ENCODE data around the gene CHD3.

The CHD3 gene

GRCh38 chr17:7846063-7846735 is 42.4 kb upstream of the CHD3 start:
- Histone ChIP-seq H3K4me1 (ENCODE audit: insufficient read depth, low read length, poor library complexity, severe bottlenecking) (peaks cover 7% of the 10 kb centered on the region), H3K4me2 (ENCODE audit: low read depth, low read length, poor library complexity, severe bottlenecking) (no peak overlapping the region), H3K79me2 (ENCODE audit: insufficient read depth, low read length) (peaks cover 40% of the 10 kb centered on the region; the same call in 1 of the 2 replicates), H2AFZ (ENCODE audit: low read length) (no peak overlapping the region), H4K20me1 (ENCODE audit: insufficient read depth, low read length, poor library complexity, severe bottlenecking) (peaks cover 56% of the 10 kb centered on the region), H3K27me3 (ENCODE audit: insufficient read depth, low read length, poor library complexity, severe bottlenecking) (no peaks in the 10 kb centered on the region), H3K9ac (ENCODE audit: low read depth, low read length, poor library complexity, severe bottlenecking) (no peak overlapping the region), H3K9me2 (replicated peaks; ENCODE audit: low read depth, low read length) (no peaks in the 10 kb centered on the region), H3K36me3 (ENCODE audit: insufficient read depth, low read length) (peaks cover 49% of the 10 kb centered on the region; the same call in 1 of the 2 replicates), H3K9me3 (ENCODE audit: insufficient read depth, low read depth, low read length) (no peaks in the 10 kb centered on the region), H3K4me3 (ENCODE audit: low read length, poor library complexity, severe bottlenecking) (no peak overlapping the region), H3F3A (ENCODE audit: low read depth) (no peaks in the 10 kb centered on the region)
- TF ChIP-seq EZH2phosphoT487 (IDR thresholded peaks at IDR 0.05; ENCODE audit: borderline replicate concordance) (no peak), CTCF (conservative IDR thresholded peaks at IDR 0.05; ENCODE audit: low read length) (no peak)

GRCh38 chr17:7846765-7847661 is 41.6 kb upstream of the CHD3 start:
- Histone ChIP-seq H2AFZ (ENCODE audit: low read length) (no peak overlapping the region), H3K79me2 (ENCODE audit: insufficient read depth, low read length) (peaks cover 36% of the 10 kb centered on the region; the same call in 1 of the 2 replicates), H3K9me3 (ENCODE audit: insufficient read depth, low read depth, low read length) (no peaks in the 10 kb centered on the region), H3F3A (ENCODE audit: low read depth) (no peaks in the 10 kb centered on the region), H3K27me3 (ENCODE audit: insufficient read depth, low read length, poor library complexity, severe bottlenecking) (no peaks in the 10 kb centered on the region), H3K9ac (ENCODE audit: low read depth, low read length, poor library complexity, severe bottlenecking) (no peak overlapping the region), H3K4me1 (ENCODE audit: insufficient read depth, low read length, poor library complexity, severe bottlenecking) (peaks cover 5% of the 10 kb centered on the region), H3K4me3 (ENCODE audit: low read length, poor library complexity, severe bottlenecking) (no peak overlapping the region), H3K4me2 (ENCODE audit: low read depth, low read length, poor library complexity, severe bottlenecking) (no peak overlapping the region), H3K9me2 (replicated peaks; ENCODE audit: low read depth, low read length) (no peaks in the 10 kb centered on the region), H3K36me3 (ENCODE audit: insufficient read depth, low read length) (peaks cover 56% of the 10 kb centered on the region; the same call in 1 of the 2 replicates), H4K20me1 (ENCODE audit: insufficient read depth, low read length, poor library complexity, severe bottlenecking) (peaks cover 55% of the 10 kb centered on the region)
- TF ChIP-seq EZH2phosphoT487 (IDR thresholded peaks at IDR 0.05; ENCODE audit: borderline replicate concordance), result no peak
- no peak for TF ChIP-seq CTCF (conservative IDR thresholded peaks at IDR 0.05; ENCODE audit: low read length)

- H3K4me2 ChIP-seq (ENCODE audit: low read depth, low read length, poor library complexity, severe bottlenecking), result no peak overlapping the region
- H4K20me1 ChIP-seq (ENCODE audit: insufficient read depth, low read length, poor library complexity, severe bottlenecking), result peaks cover 46% of the 10 kb centered on the region
- no peaks in the 10 kb centered on the region for H3K9me2 ChIP-seq (replicated peaks; ENCODE audit: low read depth, low read length)
- H3K4me3 ChIP-seq (ENCODE audit: low read length, poor library complexity, severe bottlenecking), result no peak overlapping the region
- no peaks in the 10 kb centered on the region for H3F3A ChIP-seq (ENCODE audit: low read depth)
- peaks cover 68% of the 10 kb centered on the region; the same call in 1 of the 2 replicates for H3K36me3 ChIP-seq (ENCODE audit: insufficient read depth, low read length)
- TF ChIP-seq EZH2phosphoT487 (IDR thresholded peaks at IDR 0.05; ENCODE audit: borderline replicate concordance) (no peak), CTCF (conservative IDR thresholded peaks at IDR 0.05; ENCODE audit: low read length) (no peak)
- H3K9me3 ChIP-seq (ENCODE audit: insufficient read depth, low read depth, low read length), result no peaks in the 10 kb centered on the region
- no peaks in the 10 kb centered on the region for H3K4me1 ChIP-seq (ENCODE audit: insufficient read depth, low read length, poor library complexity, severe bottlenecking)
- no peak overlapping the region for H2AFZ ChIP-seq (ENCODE audit: low read length)
- peaks cover 26% of the 10 kb centered on the region; the same call in 1 of the 2 replicates for H3K79me2 ChIP-seq (ENCODE audit: insufficient read depth, low read length)
- no peak overlapping the region for H3K9ac ChIP-seq (ENCODE audit: low read depth, low read length, poor library complexity, severe bottlenecking)
- no peaks in the 10 kb centered on the region for H3K27me3 ChIP-seq (ENCODE audit: insufficient read depth, low read length, poor library complexity, severe bottlenecking)
Measured at GRCh38 chr17:7848131-7848579, 40.4 kb upstream of the CHD3 start.

All from Loucy (cell line).